ENCODE measurements around the gene UVRAG.

DNA sequence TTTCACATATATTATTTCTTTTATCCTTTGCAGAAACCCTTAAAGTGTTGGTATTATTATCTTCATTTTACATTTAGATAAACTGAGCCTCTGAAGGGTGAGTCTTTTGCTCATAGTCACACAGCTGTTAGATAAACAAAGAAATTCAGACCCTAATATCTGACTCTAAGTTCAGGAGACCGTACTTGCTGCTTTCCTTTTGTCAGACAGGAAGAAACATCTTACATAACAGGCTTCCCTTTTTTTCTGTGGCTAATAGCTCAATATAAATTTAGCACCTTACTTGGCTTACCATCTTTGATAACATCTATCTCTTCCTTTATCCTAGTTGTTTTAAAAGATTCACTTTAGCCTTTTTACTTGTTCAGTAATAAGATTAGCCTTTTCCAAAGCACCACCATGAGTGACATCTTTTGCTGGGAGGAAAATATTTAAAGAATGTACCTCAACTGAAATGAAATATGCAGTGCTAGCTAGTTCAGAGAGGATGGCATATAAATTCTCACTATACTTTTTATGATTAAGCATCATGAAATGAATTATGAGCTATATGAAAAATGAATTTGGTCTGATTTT lies 262.7 kb downstream of the UVRAG start:
- TF ChIP-seq CC2D1A (CRISPR knock-in tag; IDR thresholded peaks at IDR 0.05) (no peak), MED8 (CRISPR knock-in tag; IDR thresholded peaks at IDR 0.05; ENCODE audit: insufficient replicate concordance) (no peak)

Data from HepG2 (cell line).